UCSD-AML1 (cell line): ENCODE results near the gene RUBCN.

Source experiments
- DNase-seq: peaks from one replicate; lab custom pipeline; 2025; ENCODE audit not compliant: unreplicated experiment; lab: John Stamatoyannopoulos, UW

Gene RUBCN

GRCh38 chr3:197736491-197737318 lies at the start of gene RUBCN:
Gene RUBCN, minus strand, starts transcription at chr3:197736904. Its CDS starts 185 bp downstream, at chr3:197736719.
- DNase-seq: peak; percentile 98

- no peak for DNase-seq
Observed at GRCh38 chr3:197784019-197784585, 47.4 kb upstream of the RUBCN start.

GRCh38 chr3:197782230-197782629 lies 45.5 kb upstream of the RUBCN start:
- DNase-seq: no peak

- no peak for DNase-seq
Observed at GRCh38 chr3:197775317-197775716, 38.6 kb upstream of the RUBCN start.

GRCh38 chr3:197761784-197762183 lies 25.1 kb upstream of the RUBCN start:
- DNase-seq: no peak

GRCh38 chr3:197758512-197758911 lies 21.8 kb upstream of the RUBCN start:
- DNase-seq: no peak

GRCh38 chr3:197756704-197757103 lies 20.0 kb upstream of the RUBCN start:
- DNase-seq: no peak

- DNase-seq: no peak
Observed at GRCh38 chr3:197753263-197753662, 16.6 kb upstream of the RUBCN start.

- DNase-seq: no peak
Observed at GRCh38 chr3:197752107-197752506, 15.4 kb upstream of the RUBCN start.

GRCh38 chr3:197750858-197751737 lies 14.4 kb upstream of the RUBCN start:
- peak; percentile 44 for DNase-seq

GRCh38 chr3:197750396-197750831 lies 13.7 kb upstream of the RUBCN start:
- peak; percentile 77 for DNase-seq

- peak; percentile 95 for DNase-seq
Observed at GRCh38 chr3:197749601-197750395, 13.1 kb upstream of the RUBCN start, which contains the start of gene FYTTD1. Gene FYTTD1, plus strand, starts transcription at chr3:197749883. Its CDS starts 89 bp downstream, at chr3:197749972.

GRCh38 chr3:197749315-197749600 lies 12.6 kb upstream of the RUBCN start:
- no peak for DNase-seq

GRCh38 chr3:197748597-197749314 lies 12.1 kb upstream of the RUBCN start:
- no peak for DNase-seq

GRCh38 chr3:197746801-197747237 lies 10.1 kb upstream of the RUBCN start:
- peak; percentile 13 for DNase-seq

GRCh38 chr3:197746209-197746608 lies 9.5 kb upstream of the RUBCN start:
- DNase-seq: no peak

GRCh38 chr3:197742787-197743186 lies 6.1 kb upstream of the RUBCN start:
- no peak for DNase-seq

GRCh38 chr3:197737749-197738462 lies 1.2 kb upstream of the RUBCN start:
- no peak for DNase-seq

- DNase-seq: no peak
Observed at GRCh38 chr3:197737319-197737649, 580 bp upstream of the RUBCN start.
